ENCODE measurements around the gene FNDC8. TPM values are rescaled to one million over a fixed set of nuclear protein-coding genes. Genes with fewer than 3 reads are reported as not detected.
A peak's percentile ranks its signal among the peaks of the same experiment; 100 is the strongest.
"Not testable (repeated sequence)": the region's sequence is repeated elsewhere in the genome, so short reads cannot be mapped to it uniquely, and the experiment has no call there.

FNDC8 gene
- total and polyA plus RNA-seq, 12 donors, result not detected

DNA sequence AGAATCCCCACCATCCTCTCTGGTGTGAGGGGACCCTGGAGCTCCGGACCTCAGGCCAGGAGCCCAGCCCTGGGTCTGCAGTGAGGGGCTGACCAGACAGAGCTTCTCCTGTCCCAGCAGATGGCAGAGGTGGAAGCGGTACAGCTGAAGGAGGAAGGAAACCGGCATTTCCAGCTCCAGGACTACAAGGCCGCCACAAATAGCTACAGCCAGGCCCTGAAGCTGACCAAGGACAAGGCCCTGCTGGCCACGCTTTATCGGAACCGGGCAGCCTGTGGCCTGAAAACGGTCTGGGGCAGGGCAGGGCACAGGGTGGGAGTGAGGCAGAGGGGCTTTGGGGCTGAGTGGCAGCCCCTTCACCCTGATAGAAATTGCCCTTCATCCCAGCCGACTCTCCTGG, 26.7 kb downstream of the FNDC8 start:
- WGBS, 4 donors, result 36 to 48% (median 39%) methylated on average over 6 to 9 of the region's 9 CpGs
- Histone ChIP-seq H3K4me1 (replicated peaks in 1 of 2) (no peaks in the 10 kb centered on the region), H3K4me3 (no peak overlapping the region), H3K36me3 (replicated peaks in 1 of 2) (no peaks in the 10 kb centered on the region), H3K9me3 (replicated peaks in 1 of 3) (no peaks in the 10 kb centered on the region), H3K27ac (no peak overlapping the region), H3K27me3 (no peaks in the 10 kb centered on the region)
- intact Hi-C loops (cut with DNase I), result no loop called here
- TF ChIP-seq, protein P1, sequence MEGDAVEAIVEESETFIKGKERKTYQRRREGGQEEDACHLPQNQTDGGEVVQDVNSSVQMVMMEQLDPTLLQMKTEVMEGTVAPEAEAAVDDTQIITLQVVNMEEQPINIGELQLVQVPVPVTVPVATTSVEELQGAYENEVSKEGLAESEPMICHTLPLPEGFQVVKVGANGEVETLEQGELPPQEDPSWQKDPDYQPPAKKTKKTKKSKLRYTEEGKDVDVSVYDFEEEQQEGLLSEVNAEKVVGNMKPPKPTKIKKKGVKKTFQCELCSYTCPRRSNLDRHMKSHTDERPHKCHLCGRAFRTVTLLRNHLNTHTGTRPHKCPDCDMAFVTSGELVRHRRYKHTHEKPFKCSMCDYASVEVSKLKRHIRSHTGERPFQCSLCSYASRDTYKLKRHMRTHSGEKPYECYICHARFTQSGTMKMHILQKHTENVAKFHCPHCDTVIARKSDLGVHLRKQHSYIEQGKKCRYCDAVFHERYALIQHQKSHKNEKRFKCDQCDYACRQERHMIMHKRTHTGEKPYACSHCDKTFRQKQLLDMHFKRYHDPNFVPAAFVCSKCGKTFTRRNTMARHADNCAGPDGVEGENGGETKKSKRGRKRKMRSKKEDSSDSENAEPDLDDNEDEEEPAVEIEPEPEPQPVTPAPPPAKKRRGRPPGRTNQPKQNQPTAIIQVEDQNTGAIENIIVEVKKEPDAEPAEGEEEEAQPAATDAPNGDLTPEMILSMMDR (IDR thresholded peaks at IDR 0.05), result no peak
- TF ChIP-seq POLR2A (IDR thresholded peaks at IDR 0.05), result no peak
- DNase-seq, result peak in 4 of 7 donors; percentile 18 to 44 (median 34)

DNA sequence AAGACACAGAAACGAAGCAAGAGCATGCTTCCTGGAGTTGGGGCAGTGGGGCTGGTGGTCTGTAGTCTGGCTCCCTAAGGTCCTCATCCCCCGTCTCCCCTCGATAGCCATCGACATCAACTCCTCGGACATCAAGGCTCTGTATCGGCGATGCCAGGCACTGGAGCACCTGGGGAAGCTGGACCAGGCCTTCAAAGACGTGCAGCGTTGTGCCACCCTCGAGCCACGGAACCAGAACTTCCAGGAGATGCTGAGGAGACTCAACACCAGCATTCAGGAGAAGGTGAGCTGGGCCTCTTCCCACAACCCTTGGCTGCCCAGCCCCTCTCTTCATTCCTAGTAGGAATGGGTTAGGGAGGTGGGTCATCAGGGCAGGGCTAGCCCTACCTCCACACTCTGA, 28.5 kb downstream of the FNDC8 start:
- WGBS, 4 donors, result 91 to 98% (median 92%) methylated on average over 11 of the region's 11 CpGs
- Histone ChIP-seq H3K4me3 (no peak overlapping the region), H3K9me3 (replicated peaks in 1 of 3) (no peaks in the 10 kb centered on the region), H3K4me1 (replicated peaks in 1 of 2) (no peaks in the 10 kb centered on the region), H3K27ac (no peak overlapping the region), H3K36me3 (replicated peaks in 1 of 2) (no peaks in the 10 kb centered on the region), H3K27me3 (no peaks in the 10 kb centered on the region)
- intact Hi-C loops (cut with DNase I), result no loop called here
- DNase-seq, result no peak
- TF ChIP-seq POLR2A (IDR thresholded peaks at IDR 0.05), result no peak
- TF ChIP-seq, protein P1 (IDR thresholded peaks at IDR 0.05), result no peak

DNA sequence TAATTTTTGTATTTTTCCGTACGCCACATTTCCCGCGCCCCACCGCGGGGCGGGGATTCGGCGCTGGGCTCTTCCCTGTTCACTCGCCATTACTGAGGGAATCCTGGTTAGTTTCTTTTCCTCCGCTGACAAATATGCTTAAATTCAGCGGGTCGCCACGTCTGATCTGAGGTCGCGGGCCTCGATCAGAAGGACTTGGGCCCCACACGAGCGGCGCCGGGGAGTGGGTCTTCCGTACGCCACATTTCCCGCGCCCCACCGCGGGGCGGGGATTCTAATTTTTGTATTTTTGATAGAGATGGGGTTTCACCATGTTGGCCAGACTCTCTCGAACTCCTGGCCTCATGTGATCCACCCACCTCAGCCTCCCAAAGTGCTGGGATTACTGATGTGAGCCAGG, 29.7 kb downstream of the FNDC8 start:
- H3K36me3 ChIP-seq (replicated peaks in 1 of 2); H3K27ac ChIP-seq; intact Hi-C loops (cut with DNase I); H3K27me3 ChIP-seq; H3K9me3 ChIP-seq (replicated peaks in 1 of 3); H3K4me1 ChIP-seq (replicated peaks in 1 of 2); H3K4me3 ChIP-seq; DNase-seq: not testable (repeated sequence)
- WGBS, 4 donors, result 90 to 95% (median 91%) methylated on average over 29 of the region's 29 CpGs

DNA sequence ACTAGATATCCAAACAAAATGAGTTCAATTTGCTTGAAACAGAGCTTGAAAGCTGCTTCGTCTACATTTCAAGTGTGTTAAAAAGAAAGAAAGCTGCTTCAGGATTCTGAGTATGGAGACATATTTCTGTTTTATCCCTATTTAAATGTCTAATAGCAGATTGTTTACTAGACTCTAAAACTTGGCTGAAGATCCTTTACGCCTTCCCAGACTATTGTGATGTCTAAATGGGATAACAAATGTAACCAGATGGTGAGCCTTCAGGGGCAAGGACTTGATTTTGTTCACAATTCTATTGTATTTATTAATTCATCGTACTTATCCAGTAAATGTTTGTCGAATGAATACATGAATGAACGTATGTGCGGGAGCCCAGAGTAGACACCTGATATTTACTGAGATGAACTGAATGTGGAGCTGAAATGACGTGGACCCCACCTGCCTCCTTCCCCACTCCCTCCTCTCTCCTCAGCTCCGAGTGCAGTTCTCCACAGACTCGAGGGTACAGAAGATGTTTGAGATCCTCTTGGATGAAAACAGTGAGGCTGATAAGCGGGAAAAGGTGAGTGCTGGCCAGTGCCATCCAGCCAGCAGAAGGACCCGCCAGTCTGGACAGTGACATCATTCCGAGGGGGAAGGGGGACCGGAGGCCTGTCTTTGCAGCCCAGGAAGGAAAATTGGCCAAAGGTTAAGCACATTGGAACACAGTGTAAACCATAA, 31.2 kb downstream of the FNDC8 start:
- Histone ChIP-seq H3K9me3 (replicated peaks in 1 of 3) (no peaks in the 10 kb centered on the region), H3K27me3 (no peaks in the 10 kb centered on the region), H3K27ac (no peak overlapping the region), H3K36me3 (replicated peaks in 1 of 2) (no peaks in the 10 kb centered on the region), H3K4me3 (no peak overlapping the region), H3K4me1 (replicated peaks in 1 of 2) (no peaks in the 10 kb centered on the region)
- intact Hi-C loops (cut with DNase I), result no loop called here
- no peak for DNase-seq
- 67 to 77% (median 70%) methylated on average over 13 of the region's 13 CpGs for WGBS, 4 donors
- TF ChIP-seq, protein P1 (IDR thresholded peaks at IDR 0.05), result no peak
- no peak for TF ChIP-seq POLR2A (IDR thresholded peaks at IDR 0.05)

Data from adrenal gland (tissue), 12 donors.